ENCODE results near the gene SSTR3.

The SSTR3 gene

GRCh38 chr22:37230673-37231405, 18.6 kb upstream of the SSTR3 start:
- TF ChIP-seq CTCF (IDR thresholded peaks at IDR 0.05; ENCODE audit: low read length, missing control alignments), result no peak
- DNase-seq (ENCODE audit: low read depth), result no peak
- H3K4me3 ChIP-seq (replicated peaks; ENCODE audit: low read depth, low read length), result no peak overlapping the region

- no peak overlapping the region for H3K4me3 ChIP-seq (replicated peaks; ENCODE audit: low read depth, low read length)
- TF ChIP-seq CTCF (IDR thresholded peaks at IDR 0.05; ENCODE audit: low read length, missing control alignments), result no peak
- DNase-seq (ENCODE audit: low read depth), result no peak
These were observed 17.8 kb upstream of the SSTR3 start for GRCh38 chr22:37229805-37230672.

GRCh38 chr22:37229012-37229804, 16.9 kb upstream of the SSTR3 start:
- no peak for TF ChIP-seq CTCF (IDR thresholded peaks at IDR 0.05; ENCODE audit: low read length, missing control alignments)
- DNase-seq (ENCODE audit: low read depth), result peak; percentile 90
- H3K4me3 ChIP-seq (replicated peaks; ENCODE audit: low read depth, low read length), result no peak overlapping the region

GRCh38 chr22:37228106-37229011, 16.1 kb upstream of the SSTR3 start:
- no peak for TF ChIP-seq CTCF (IDR thresholded peaks at IDR 0.05; ENCODE audit: low read length, missing control alignments)
- DNase-seq (ENCODE audit: low read depth), result peak; percentile 54
- H3K4me3 ChIP-seq (replicated peaks; ENCODE audit: low read depth, low read length), result no peak overlapping the region

GRCh38 chr22:37226514-37226913, 14.2 kb upstream of the SSTR3 start:
- no peak for TF ChIP-seq CTCF (IDR thresholded peaks at IDR 0.05; ENCODE audit: low read length, missing control alignments)
- DNase-seq (ENCODE audit: low read depth), result no peak
- no peak overlapping the region for H3K4me3 ChIP-seq (replicated peaks; ENCODE audit: low read depth, low read length)

GRCh38 chr22:37226087-37226486, 13.8 kb upstream of the SSTR3 start:
- no peak for DNase-seq (ENCODE audit: low read depth)
- H3K4me3 ChIP-seq (replicated peaks; ENCODE audit: low read depth, low read length), result no peak overlapping the region
- TF ChIP-seq CTCF (IDR thresholded peaks at IDR 0.05; ENCODE audit: low read length, missing control alignments), result no peak
